Measurements from ENCODE around the gene SOBP. TPM values are rescaled to one million over a fixed set of nuclear protein-coding genes. Genes with fewer than 3 reads are reported as not detected.
A peak's percentile ranks its signal among the peaks of the same experiment; 100 is the strongest.

Gene SOBP
- total and polyA plus RNA-seq, 2 experiments from 2014 or later: 1.5 to 3.0 TPM

- TF ChIP-seq REST (IDR thresholded peaks at IDR 0.05; ENCODE audit: unreplicated experiment): no peak
- TF ChIP-seq NANOG (IDR thresholded peaks at IDR 0.05; ENCODE audit: borderline replicate concordance): no peak
- TF ChIP-seq STAT1 (IDR thresholded peaks at IDR 0.05; ENCODE audit: unreplicated experiment): no peak
- TF ChIP-seq ZNF331 (CRISPR knock-in tag; IDR thresholded peaks at IDR 0.05; ENCODE audit: low read depth): no peak
- TF ChIP-seq CREB1 (CRISPR knock-in tag; IDR thresholded peaks at IDR 0.05; ENCODE audit: low read depth): no peak
- TF ChIP-seq, protein P1, sequence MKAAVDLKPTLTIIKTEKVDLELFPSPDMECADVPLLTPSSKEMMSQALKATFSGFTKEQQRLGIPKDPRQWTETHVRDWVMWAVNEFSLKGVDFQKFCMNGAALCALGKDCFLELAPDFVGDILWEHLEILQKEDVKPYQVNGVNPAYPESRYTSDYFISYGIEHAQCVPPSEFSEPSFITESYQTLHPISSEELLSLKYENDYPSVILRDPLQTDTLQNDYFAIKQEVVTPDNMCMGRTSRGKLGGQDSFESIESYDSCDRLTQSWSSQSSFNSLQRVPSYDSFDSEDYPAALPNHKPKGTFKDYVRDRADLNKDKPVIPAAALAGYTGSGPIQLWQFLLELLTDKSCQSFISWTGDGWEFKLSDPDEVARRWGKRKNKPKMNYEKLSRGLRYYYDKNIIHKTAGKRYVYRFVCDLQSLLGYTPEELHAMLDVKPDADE (IDR thresholded peaks at IDR 0.05): no peak
These were observed 41.1 kb upstream of the SOBP start (continued) for GRCh38 chr6:107448776-107449175.

DNA sequence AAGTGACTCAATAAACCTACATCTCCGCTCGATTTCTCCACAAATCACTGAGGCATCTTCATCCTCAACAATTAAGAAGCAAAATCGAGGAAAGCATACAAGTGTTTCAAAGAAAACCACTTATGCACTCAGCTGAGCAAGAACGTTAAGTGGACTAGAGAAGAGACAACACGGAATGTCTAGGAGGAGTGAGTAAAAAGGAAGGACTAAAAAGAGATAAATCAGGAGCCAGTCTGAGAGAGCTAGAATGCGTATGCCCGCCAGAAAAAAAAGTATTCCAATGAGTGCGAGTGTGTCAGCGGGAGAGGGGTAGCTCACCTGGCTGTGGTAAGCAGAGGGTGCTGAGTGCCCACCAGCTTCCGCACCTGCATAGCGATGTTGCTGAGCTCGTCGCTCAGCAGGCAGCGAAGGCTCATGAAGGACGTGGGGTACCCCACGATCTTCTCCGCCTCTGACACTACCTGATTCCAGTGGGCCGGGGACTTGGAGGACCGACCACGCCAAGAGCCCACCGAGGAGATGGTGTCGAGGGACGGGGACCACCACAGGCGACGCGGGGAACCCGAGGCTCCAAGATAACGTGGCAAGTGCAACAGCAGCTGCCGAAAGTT, 31.1 kb upstream of the SOBP start:
- no peaks in the 10 kb centered on the region for H4K20me1 ChIP-seq (replicated peaks; ENCODE audit: insufficient read depth)
- Mint-ChIP-seq H3K27ac (peak overlapping the region; percentile 97), H3K4me1 (peaks cover 7% of the 10 kb centered on the region), H3K27me3 (ENCODE audit: insufficient read depth, low read depth, poor library complexity) (peaks cover 5% of the 10 kb centered on the region), H3K9me3 (no peaks in the 10 kb centered on the region), H3K36me3 (ENCODE audit: low read depth) (no peaks in the 10 kb centered on the region; the same call in 2 of the 3 replicates), H3K4me3 (peak overlapping the region; percentile 88)
- no peaks in the 10 kb centered on the region for H3K9me2 ChIP-seq (ENCODE audit: insufficient read depth)
- H3K79me2 ChIP-seq (replicated peaks; ENCODE audit: insufficient read depth): peaks cover 45% of the 10 kb centered on the region
- H3F3A ChIP-seq (replicated peaks; ENCODE audit: low read depth): no peaks in the 10 kb centered on the region
- peak overlapping the region; percentile 87 for H3K4me3 ChIP-seq
- DNase-seq (ENCODE audit: low spot score) (peak; percentile 47), ATAC-seq (peak; percentile 57)
- H3K4me2 ChIP-seq: peak overlapping the region; percentile 96
- H3K36me3 ChIP-seq (ENCODE audit: insufficient read depth): no peaks in the 10 kb centered on the region
- no peaks in the 10 kb centered on the region for H3K27me3 ChIP-seq (ENCODE audit: insufficient read depth)
- peak overlapping the region; percentile 81 for H3K27ac ChIP-seq (ENCODE audit: low read depth)
- peak overlapping the region; percentile 86 for H2AFZ ChIP-seq
- H3K4me1 ChIP-seq (ENCODE audit: insufficient read depth): 0 out of 2 replicates have a peak, but pooled peaks cover 4% of the 10 kb centered on the region
- no peak for TF ChIP-seq REST (IDR thresholded peaks at IDR 0.05; ENCODE audit: unreplicated experiment)
- TF ChIP-seq, protein P2, sequence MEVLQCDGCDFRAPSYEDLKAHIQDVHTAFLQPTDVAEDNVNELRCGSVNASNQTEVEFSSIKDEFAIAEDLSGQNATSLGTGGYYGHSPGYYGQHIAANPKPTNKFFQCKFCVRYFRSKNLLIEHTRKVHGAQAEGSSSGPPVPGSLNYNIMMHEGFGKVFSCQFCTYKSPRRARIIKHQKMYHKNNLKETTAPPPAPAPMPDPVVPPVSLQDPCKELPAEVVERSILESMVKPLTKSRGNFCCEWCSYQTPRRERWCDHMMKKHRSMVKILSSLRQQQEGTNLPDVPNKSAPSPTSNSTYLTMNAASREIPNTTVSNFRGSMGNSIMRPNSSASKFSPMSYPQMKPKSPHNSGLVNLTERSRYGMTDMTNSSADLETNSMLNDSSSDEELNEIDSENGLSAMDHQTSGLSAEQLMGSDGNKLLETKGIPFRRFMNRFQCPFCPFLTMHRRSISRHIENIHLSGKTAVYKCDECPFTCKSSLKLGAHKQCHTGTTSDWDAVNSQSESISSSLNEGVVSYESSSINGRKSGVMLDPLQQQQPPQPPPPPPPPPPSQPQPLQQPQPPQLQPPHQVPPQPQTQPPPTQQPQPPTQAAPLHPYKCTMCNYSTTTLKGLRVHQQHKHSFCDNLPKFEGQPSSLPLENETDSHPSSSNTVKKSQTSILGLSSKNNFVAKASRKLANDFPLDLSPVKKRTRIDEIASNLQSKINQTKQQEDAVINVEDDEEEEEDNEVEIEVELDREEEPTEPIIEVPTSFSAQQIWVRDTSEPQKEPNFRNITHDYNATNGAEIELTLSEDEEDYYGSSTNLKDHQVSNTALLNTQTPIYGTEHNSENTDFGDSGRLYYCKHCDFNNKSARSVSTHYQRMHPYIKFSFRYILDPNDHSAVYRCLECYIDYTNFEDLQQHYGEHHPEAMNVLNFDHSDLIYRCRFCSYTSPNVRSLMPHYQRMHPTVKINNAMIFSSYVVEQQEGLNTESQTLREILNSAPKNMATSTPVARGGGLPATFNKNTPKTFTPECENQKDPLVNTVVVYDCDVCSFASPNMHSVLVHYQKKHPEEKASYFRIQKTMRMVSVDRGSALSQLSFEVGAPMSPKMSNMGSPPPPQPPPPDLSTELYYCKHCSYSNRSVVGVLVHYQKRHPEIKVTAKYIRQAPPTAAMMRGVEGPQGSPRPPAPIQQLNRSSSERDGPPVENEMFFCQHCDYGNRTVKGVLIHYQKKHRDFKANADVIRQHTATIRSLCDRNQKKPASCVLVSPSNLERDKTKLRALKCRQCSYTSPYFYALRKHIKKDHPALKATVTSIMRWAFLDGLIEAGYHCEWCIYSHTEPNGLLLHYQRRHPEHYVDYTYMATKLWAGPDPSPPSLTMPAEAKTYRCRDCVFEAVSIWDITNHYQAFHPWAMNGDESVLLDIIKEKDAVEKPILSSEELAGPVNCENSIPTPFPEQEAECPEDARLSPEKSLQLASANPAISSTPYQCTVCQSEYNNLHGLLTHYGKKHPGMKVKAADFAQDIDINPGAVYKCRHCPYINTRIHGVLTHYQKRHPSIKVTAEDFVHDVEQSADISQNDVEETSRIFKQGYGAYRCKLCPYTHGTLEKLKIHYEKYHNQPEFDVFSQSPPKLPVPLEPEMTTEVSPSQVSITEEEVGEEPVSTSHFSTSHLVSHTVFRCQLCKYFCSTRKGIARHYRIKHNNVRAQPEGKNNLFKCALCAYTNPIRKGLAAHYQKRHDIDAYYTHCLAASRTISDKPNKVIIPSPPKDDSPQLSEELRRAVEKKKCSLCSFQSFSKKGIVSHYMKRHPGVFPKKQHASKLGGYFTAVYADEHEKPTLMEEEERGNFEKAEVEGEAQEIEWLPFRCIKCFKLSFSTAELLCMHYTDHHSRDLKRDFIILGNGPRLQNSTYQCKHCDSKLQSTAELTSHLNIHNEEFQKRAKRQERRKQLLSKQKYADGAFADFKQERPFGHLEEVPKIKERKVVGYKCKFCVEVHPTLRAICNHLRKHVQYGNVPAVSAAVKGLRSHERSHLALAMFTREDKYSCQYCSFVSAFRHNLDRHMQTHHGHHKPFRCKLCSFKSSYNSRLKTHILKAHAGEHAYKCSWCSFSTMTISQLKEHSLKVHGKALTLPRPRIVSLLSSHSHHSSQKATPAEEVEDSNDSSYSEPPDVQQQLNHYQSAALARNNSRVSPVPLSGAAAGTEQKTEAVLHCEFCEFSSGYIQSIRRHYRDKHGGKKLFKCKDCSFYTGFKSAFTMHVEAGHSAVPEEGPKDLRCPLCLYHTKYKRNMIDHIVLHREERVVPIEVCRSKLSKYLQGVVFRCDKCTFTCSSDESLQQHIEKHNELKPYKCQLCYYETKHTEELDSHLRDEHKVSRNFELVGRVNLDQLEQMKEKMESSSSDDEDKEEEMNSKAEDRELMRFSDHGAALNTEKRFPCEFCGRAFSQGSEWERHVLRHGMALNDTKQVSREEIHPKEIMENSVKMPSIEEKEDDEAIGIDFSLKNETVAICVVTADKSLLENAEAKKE (CRISPR knock-in tag; IDR thresholded peaks at IDR 0.05): no peak
- no peak for TF ChIP-seq EZH2phosphoT487 (IDR thresholded peaks at IDR 0.05; ENCODE audit: unreplicated experiment)
- TF ChIP-seq CREB1 (CRISPR knock-in tag; IDR thresholded peaks at IDR 0.05; ENCODE audit: low read depth): no peak
- no peak for TF ChIP-seq ZNF331 (CRISPR knock-in tag; IDR thresholded peaks at IDR 0.05; ENCODE audit: low read depth)
